Activated gamma-delta T cell (primary cell): Measurements from ENCODE around the gene NFATC1.

ENCODE experiments used
- DNase-seq: peaks from one replicate; lab custom pipeline; 2025; lab: John Stamatoyannopoulos, UW

The NFATC1 gene

GRCh38 chr18:79457239-79457638 lies 61.5 kb downstream of the NFATC1 start:
- DNase-seq, result no peak

- DNase-seq, result no peak
Measured at GRCh38 chr18:79457652-79458051, 61.9 kb downstream of the NFATC1 start.

- no peak for DNase-seq
Measured at GRCh38 chr18:79458131-79458838, 62.6 kb downstream of the NFATC1 start.

GRCh38 chr18:79458917-79459803 lies 63.4 kb downstream of the NFATC1 start:
- DNase-seq, result no peak

GRCh38 chr18:79459946-79460480 lies 64.3 kb downstream of the NFATC1 start:
- no peak for DNase-seq

- DNase-seq, result no peak
Measured at GRCh38 chr18:79460481-79461300, 65.0 kb downstream of the NFATC1 start.

GRCh38 chr18:79461627-79462026 lies 65.9 kb downstream of the NFATC1 start:
- no peak for DNase-seq

GRCh38 chr18:79463424-79463960 lies 67.8 kb downstream of the NFATC1 start:
- no peak for DNase-seq

- DNase-seq, result no peak
Measured at GRCh38 chr18:79465392-79465991, 69.8 kb downstream of the NFATC1 start.

GRCh38 chr18:79466591-79466990 lies 70.9 kb downstream of the NFATC1 start:
- no peak for DNase-seq

- no peak for DNase-seq
Measured at GRCh38 chr18:79467126-79467525, 71.4 kb downstream of the NFATC1 start.

- DNase-seq, result no peak
Measured at GRCh38 chr18:79468119-79468789, 72.5 kb downstream of the NFATC1 start.

GRCh38 chr18:79469309-79469708 lies 73.6 kb downstream of the NFATC1 start:
- no peak for DNase-seq

GRCh38 chr18:79469751-79470505 lies 74.2 kb downstream of the NFATC1 start:
- no peak for DNase-seq

GRCh38 chr18:79470547-79470946 lies 74.8 kb downstream of the NFATC1 start:
- no peak for DNase-seq

- no peak for DNase-seq
Measured at GRCh38 chr18:79471046-79471445, 75.3 kb downstream of the NFATC1 start.

GRCh38 chr18:79471597-79471996 lies 75.9 kb downstream of the NFATC1 start:
- no peak for DNase-seq

GRCh38 chr18:79472176-79472575 lies 76.4 kb downstream of the NFATC1 start:
- no peak for DNase-seq

GRCh38 chr18:79472946-79473345 lies 77.2 kb downstream of the NFATC1 start:
- DNase-seq, result no peak
